Measurements from ENCODE around the gene IRF4.
"Not testable (repeated sequence)": the region's sequence is repeated elsewhere in the genome, so short reads cannot be mapped to it uniquely, and the experiment has no call there.

Gene IRF4

GRCh38 chr6:370555-370954 lies 21.0 kb upstream of the IRF4 start:
- H3K4me3 ChIP-seq = no peak overlapping the region
- intact Hi-C loops (cut with DNase I; ENCODE audit: low total_unique reads) = no loop called here

GRCh38 chr6:371851-372250 lies 19.7 kb upstream of the IRF4 start:
- H3K27me3 ChIP-seq = peaks cover 0 to 35% of the 10 kb centered on the region in 2 donors
- H3K4me3 ChIP-seq; H3K9me3 ChIP-seq; H3K27ac ChIP-seq; H3K4me1 ChIP-seq; intact Hi-C loops (cut with DNase I; ENCODE audit: low total_unique reads); H3K36me3 ChIP-seq: not testable (repeated sequence)
- DNase-seq = peak in 1 of 2 donors; percentile 60

More at GRCh38 chr6:370555-370954, 21.0 kb upstream of the IRF4 start:
- TF ChIP-seq, protein P1, sequence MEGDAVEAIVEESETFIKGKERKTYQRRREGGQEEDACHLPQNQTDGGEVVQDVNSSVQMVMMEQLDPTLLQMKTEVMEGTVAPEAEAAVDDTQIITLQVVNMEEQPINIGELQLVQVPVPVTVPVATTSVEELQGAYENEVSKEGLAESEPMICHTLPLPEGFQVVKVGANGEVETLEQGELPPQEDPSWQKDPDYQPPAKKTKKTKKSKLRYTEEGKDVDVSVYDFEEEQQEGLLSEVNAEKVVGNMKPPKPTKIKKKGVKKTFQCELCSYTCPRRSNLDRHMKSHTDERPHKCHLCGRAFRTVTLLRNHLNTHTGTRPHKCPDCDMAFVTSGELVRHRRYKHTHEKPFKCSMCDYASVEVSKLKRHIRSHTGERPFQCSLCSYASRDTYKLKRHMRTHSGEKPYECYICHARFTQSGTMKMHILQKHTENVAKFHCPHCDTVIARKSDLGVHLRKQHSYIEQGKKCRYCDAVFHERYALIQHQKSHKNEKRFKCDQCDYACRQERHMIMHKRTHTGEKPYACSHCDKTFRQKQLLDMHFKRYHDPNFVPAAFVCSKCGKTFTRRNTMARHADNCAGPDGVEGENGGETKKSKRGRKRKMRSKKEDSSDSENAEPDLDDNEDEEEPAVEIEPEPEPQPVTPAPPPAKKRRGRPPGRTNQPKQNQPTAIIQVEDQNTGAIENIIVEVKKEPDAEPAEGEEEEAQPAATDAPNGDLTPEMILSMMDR (IDR thresholded peaks at IDR 0.05) = no peak
- Histone ChIP-seq H3K27ac (no peak overlapping the region), H3K27me3 (peaks cover 0 to 33% of the 10 kb centered on the region in 2 donors), H3K4me1 (peaks cover 0 to 3% (median 0%) of the 10 kb centered on the region in 4 donors), H3K9me3 (no peaks in the 10 kb centered on the region), H3K36me3 (no peaks in the 10 kb centered on the region)
- DNase-seq = peak in 1 of 2 donors; percentile 66

DNA sequence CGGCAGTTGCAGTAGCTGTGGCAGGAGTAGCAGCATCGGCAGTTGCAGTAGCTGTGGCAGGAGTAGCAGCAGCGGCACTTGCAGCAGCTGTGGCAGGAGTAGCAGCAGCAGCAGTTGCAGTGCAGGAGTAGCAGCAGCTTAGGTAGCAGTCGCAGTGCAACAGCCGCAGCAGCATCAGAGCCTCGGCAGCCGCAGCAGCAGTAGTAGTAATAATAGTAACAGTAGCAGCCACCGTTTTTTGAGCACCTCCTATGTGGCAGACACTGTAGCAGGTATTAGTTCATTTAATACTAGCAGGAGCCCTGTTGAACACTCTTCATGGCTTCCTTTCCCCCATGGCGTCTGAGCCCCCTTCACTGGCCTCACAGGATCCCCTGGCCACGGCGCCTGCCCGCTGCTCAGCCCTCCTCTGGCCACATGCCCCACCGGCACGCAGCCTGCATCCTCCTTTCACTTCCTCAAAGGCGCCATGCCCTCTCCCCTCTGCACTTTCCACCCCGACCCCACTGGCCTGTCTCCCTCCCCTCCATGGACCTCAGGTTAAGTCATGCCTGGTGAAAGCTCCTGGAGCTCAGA lies 19.1 kb upstream of the IRF4 start:
- H3K27ac ChIP-seq = no peak overlapping the region
- peaks cover 0 to 35% of the 10 kb centered on the region in 2 donors for H3K27me3 ChIP-seq
- no peaks in the 10 kb centered on the region for H3K36me3 ChIP-seq
- DNase-seq = peak in 1 of 2 donors; percentile 71
- peaks cover 0 to 3% (median 0%) of the 10 kb centered on the region in 4 donors for H3K4me1 ChIP-seq
- H3K4me3 ChIP-seq = no peak overlapping the region
- H3K9me3 ChIP-seq = no peaks in the 10 kb centered on the region
- intact Hi-C loops (cut with DNase I; ENCODE audit: low total_unique reads) = no loop called here
- TF ChIP-seq, protein P1 (IDR thresholded peaks at IDR 0.05) = no peak

- no peak overlapping the region for H3K27ac ChIP-seq
- TF ChIP-seq, protein P1 (IDR thresholded peaks at IDR 0.05) = no peak
- peaks cover 0 to 35% of the 10 kb centered on the region in 2 donors for H3K27me3 ChIP-seq
- no peaks in the 10 kb centered on the region for H3K9me3 ChIP-seq
- intact Hi-C loops (cut with DNase I; ENCODE audit: low total_unique reads) = no loop called here
- H3K36me3 ChIP-seq = no peaks in the 10 kb centered on the region
- peaks cover 0 to 3% (median 0%) of the 10 kb centered on the region in 4 donors for H3K4me1 ChIP-seq
- H3K4me3 ChIP-seq = no peak overlapping the region
- DNase-seq = peak in 1 of 2 donors; percentile 64
Observed at GRCh38 chr6:373031-373430, 18.5 kb upstream of the IRF4 start.

- H3K9me3 ChIP-seq = no peaks in the 10 kb centered on the region
- peak in 1 of 2 donors; percentile 56 for DNase-seq
- H3K4me1 ChIP-seq = peaks cover 0 to 3% (median 0%) of the 10 kb centered on the region in 4 donors
- TF ChIP-seq, protein P1 (IDR thresholded peaks at IDR 0.05) = peak in 1 of 2 experiments; percentile 6
- H3K4me3 ChIP-seq = no peak overlapping the region
- H3K36me3 ChIP-seq = no peaks in the 10 kb centered on the region
- no peak overlapping the region for H3K27ac ChIP-seq
- intact Hi-C loops (cut with DNase I; ENCODE audit: low total_unique reads) = no loop called here
- H3K27me3 ChIP-seq = peaks cover 0 to 37% of the 10 kb centered on the region in 2 donors
Observed at GRCh38 chr6:373773-374724, 17.5 kb upstream of the IRF4 start.

- no peaks in the 10 kb centered on the region for H3K9me3 ChIP-seq
- H3K4me1 ChIP-seq = peaks cover 0 to 3% (median 0%) of the 10 kb centered on the region in 4 donors
- no peaks in the 10 kb centered on the region for H3K36me3 ChIP-seq
- H3K27ac ChIP-seq = no peak overlapping the region
- intact Hi-C loops (cut with DNase I; ENCODE audit: low total_unique reads) = no loop called here
- H3K4me3 ChIP-seq = no peak overlapping the region
- peak in 1 of 2 donors; percentile 62 for DNase-seq
- TF ChIP-seq, protein P1 (IDR thresholded peaks at IDR 0.05) = no peak
- H3K27me3 ChIP-seq = peaks cover 0 to 42% of the 10 kb centered on the region in 2 donors
Observed at GRCh38 chr6:374956-375355, 16.6 kb upstream of the IRF4 start.
